CD4-positive, alpha-beta T cell (primary cell): ENCODE data around the gene EEFSEC. TPM values are rescaled to one million over a fixed set of nuclear protein-coding genes. Genes with fewer than 3 reads are reported as not detected.

Experiments
- ATAC-seq: fragments of 200-7000 bp; cut with Tn5 transposase; one replicate; pipeline ENCODE4 v1.10.0; 2022; ENCODE audit warnings: mild to moderate bottlenecking; ENCODE audit not compliant: poor library complexity
- CTCF ChIA-PET: fragments of 350-600 bp; sonication (Branson Sonifier 250); formaldehyde crosslinking; loops from one replicate; lab custom pipeline; 2021; ENCODE audit warnings: antibody characterized with exemption, inconsistent platforms; lab: Charles Lee
- POLR2A ChIA-PET: fragments of 350-600 bp; sonication (Branson Sonifier 250); formaldehyde crosslinking; loops from one replicate; lab custom pipeline; 2021; ENCODE audit warnings: antibody characterized with exemption, inconsistent platforms; lab: Charles Lee
- DNase-seq, 14 experiments: peaks; one replicate each; pipeline ENCODE4 v3.0.0-alpha.2; 2013 to 2020; ENCODE audit warnings: mixed read lengths in 2 of 14
- H3K27ac ChIP-seq, 2 donors: one replicate each; pipeline versions ENCODE4 v1.5.1 to v1.7.0; 2013; ENCODE audit warnings: low read length in 2 of 2, low read depth in 1 of 2, mild to moderate bottlenecking in 1 of 2
- H3K27me3 ChIP-seq, 2 experiments: 1 replicate in 1 of 2; 2 replicates in 1 of 2; pipeline versions ENCODE4 v1.6.1 to v1.7.0; 2013; ENCODE audit warnings: low read length in 2 of 2, control low read depth in 1 of 2, mild to moderate bottlenecking in 1 of 2, moderate library complexity in 1 of 2; ENCODE audit not compliant: insufficient read depth in 2 of 2, control insufficient read depth in 1 of 2
- H3K36me3 ChIP-seq: one replicate; pipeline ENCODE4 v1.6.1; 2013; ENCODE audit warnings: low read length, control low read depth; ENCODE audit not compliant: insufficient read depth
- H3K4me1 ChIP-seq: one replicate; pipeline ENCODE4 v1.6.1; 2013; ENCODE audit warnings: low read length, control low read depth; ENCODE audit not compliant: insufficient read depth
- H3K4me3 ChIP-seq: one replicate; pipeline ENCODE4 v1.5.1; 2013; ENCODE audit warnings: mild to moderate bottlenecking, low read length, moderate library complexity
- H3K9me3 ChIP-seq, 2 experiments: 1 replicate in 1 of 2; 2 replicates in 1 of 2; pipeline versions ENCODE4 v1.6.1 to v1.7.0; 2013; ENCODE audit warnings: low read length in 2 of 2, mild to moderate bottlenecking in 2 of 2, control low read depth in 1 of 2, moderate library complexity in 1 of 2; ENCODE audit not compliant: control insufficient read depth in 1 of 2, insufficient read depth in 1 of 2
- H3K27ac Mint-ChIP-seq: one replicate; pipeline ENCODE4 v1.8.0; 2020; ENCODE audit warnings: mixed read lengths
- H3K27me3 Mint-ChIP-seq: one replicate; pipeline ENCODE4 v1.8.0; 2021; ENCODE audit warnings: mixed read lengths
- H3K36me3 Mint-ChIP-seq: one replicate; pipeline ENCODE4 v1.8.0; 2021; ENCODE audit warnings: low read depth, mixed read lengths
- H3K4me1 Mint-ChIP-seq: one replicate; pipeline ENCODE4 v1.8.0; 2021; ENCODE audit warnings: low read depth, mixed read lengths
- H3K4me3 Mint-ChIP-seq: one replicate; pipeline ENCODE4 v1.8.0; 2020; ENCODE audit warnings: mild to moderate bottlenecking, mixed read lengths
- H3K9me3 Mint-ChIP-seq: one replicate; pipeline ENCODE4 v1.8.0; 2020; ENCODE audit warnings: mixed read lengths
- intact Hi-C, 2 experiments: fragments of 100-400 bp; cut with DNase I in 1 of 2; cut with micrococcal nuclease in 1 of 2; formaldehyde crosslinking; loops; one replicate each; pipeline versions ENCODE4 v1.15.1 to v1.9.0; 2023 to 2025; cut with DNase I, micrococcal nuclease
- total RNA-seq, 174 experiments: library from RNA in 2 of 174; stranded (reverse) in 2 of 174; gene quantifications; one replicate each; pipeline ENCODE4 v1.2.3 and lab custom pipeline; 2021 to 2026
- TF ChIP-seq, protein P1 (sequence below): fragments of 200-600 bp; IDR thresholded peaks from one replicate; pipeline ENCODE4 v1.8.0; 2022; ENCODE audit warnings: antibody characterized with exemption, mild to moderate bottlenecking

The EEFSEC gene
- total RNA-seq, 2 experiments from 2014 or later, result 13.1 to 13.9 TPM

DNA sequence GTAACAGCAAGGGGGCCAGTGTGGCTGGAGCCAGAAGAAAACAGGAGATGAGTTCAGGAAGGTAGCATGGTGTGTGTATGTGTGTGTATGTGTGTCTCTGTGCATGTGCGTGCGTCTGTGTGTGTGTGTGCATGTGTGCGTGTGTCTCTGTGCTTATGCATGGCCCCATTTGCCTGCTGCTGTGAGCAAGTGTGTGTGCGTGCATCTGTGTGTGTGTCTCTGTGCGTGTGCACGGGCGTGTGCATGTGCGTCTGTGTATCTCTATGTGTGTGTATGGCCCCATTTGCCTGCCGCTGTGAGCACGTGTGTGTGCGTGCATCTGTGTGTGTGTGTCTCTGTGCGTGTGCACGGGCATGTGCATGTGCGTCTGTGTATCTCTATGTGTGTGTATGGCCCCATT is 7.1 kb upstream of the EEFSEC start:
- Histone ChIP-seq H3K36me3 (no peaks in the 10 kb centered on the region), H3K27me3 (no peaks in the 10 kb centered on the region), H3K4me1 (no peaks in the 10 kb centered on the region), H3K27ac (no peak overlapping the region), H3K9me3 (no peaks in the 10 kb centered on the region), H3K4me3 (no peak overlapping the region)
- Mint-ChIP-seq H3K27me3 (no peaks in the 10 kb centered on the region), H3K4me1 (no peaks in the 10 kb centered on the region), H3K36me3 (no peaks in the 10 kb centered on the region), H3K4me3 (no peak overlapping the region), H3K27ac (no peak overlapping the region), H3K9me3 (no peaks in the 10 kb centered on the region)
- ChIA-PET POLR2A (no interaction called here), CTCF (no interaction called here)
- ATAC-seq (no peak), DNase-seq (no peak)
- TF ChIP-seq, protein P1, sequence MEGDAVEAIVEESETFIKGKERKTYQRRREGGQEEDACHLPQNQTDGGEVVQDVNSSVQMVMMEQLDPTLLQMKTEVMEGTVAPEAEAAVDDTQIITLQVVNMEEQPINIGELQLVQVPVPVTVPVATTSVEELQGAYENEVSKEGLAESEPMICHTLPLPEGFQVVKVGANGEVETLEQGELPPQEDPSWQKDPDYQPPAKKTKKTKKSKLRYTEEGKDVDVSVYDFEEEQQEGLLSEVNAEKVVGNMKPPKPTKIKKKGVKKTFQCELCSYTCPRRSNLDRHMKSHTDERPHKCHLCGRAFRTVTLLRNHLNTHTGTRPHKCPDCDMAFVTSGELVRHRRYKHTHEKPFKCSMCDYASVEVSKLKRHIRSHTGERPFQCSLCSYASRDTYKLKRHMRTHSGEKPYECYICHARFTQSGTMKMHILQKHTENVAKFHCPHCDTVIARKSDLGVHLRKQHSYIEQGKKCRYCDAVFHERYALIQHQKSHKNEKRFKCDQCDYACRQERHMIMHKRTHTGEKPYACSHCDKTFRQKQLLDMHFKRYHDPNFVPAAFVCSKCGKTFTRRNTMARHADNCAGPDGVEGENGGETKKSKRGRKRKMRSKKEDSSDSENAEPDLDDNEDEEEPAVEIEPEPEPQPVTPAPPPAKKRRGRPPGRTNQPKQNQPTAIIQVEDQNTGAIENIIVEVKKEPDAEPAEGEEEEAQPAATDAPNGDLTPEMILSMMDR, result no peak
- intact Hi-C loops, result no loop called here

DNA sequence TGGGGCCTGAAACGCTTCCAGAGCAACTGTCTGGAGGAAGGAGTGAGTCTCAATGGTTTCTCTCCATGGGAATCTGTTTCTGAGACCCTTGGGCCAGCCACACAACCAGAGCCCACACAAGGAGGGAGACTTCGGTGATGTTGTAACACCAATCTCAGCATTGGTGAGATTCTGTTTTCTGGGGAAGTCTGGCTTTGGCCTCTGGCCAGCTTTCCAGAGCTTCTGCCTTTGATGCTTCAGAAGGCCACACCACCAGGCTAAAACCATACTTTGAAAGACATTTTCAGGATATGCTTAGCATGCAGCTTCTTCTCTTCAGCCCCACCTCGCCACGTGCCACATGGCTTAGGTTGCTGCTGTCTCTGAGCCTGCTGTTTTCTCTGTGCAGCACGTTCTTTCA is 3.6 kb upstream of the EEFSEC start:
- peaks cover 16% of the 10 kb centered on the region for H3K4me1 ChIP-seq
- H3K36me3 Mint-ChIP-seq, result peaks cover 11% of the 10 kb centered on the region
- ChIA-PET CTCF (no interaction called here), POLR2A (no interaction called here)
- TF ChIP-seq, protein P1, result no peak
- H3K27ac Mint-ChIP-seq, result no peak overlapping the region
- no peaks in the 10 kb centered on the region for H3K9me3 Mint-ChIP-seq
- intact Hi-C loops, result loop anchor here in 1 of 2 experiments (1.0 to 10.0 kb wide), 4 partner anchors 23 to 1675 kb away; partner anchors contain the start of genes ABTB1, SEC61A1 and ZXDC
- H3K27me3 Mint-ChIP-seq, result no peaks in the 10 kb centered on the region
- H3K27ac ChIP-seq, result no peak overlapping the region
- ATAC-seq (no peak), DNase-seq (no peak)
- H3K4me3 Mint-ChIP-seq, result no peak overlapping the region
- no peaks in the 10 kb centered on the region for H3K9me3 ChIP-seq
- no peak overlapping the region for H3K4me3 ChIP-seq
- peaks cover 21% of the 10 kb centered on the region for H3K4me1 Mint-ChIP-seq
- H3K27me3 ChIP-seq, result no peaks in the 10 kb centered on the region
- no peaks in the 10 kb centered on the region for H3K36me3 ChIP-seq

DNA sequence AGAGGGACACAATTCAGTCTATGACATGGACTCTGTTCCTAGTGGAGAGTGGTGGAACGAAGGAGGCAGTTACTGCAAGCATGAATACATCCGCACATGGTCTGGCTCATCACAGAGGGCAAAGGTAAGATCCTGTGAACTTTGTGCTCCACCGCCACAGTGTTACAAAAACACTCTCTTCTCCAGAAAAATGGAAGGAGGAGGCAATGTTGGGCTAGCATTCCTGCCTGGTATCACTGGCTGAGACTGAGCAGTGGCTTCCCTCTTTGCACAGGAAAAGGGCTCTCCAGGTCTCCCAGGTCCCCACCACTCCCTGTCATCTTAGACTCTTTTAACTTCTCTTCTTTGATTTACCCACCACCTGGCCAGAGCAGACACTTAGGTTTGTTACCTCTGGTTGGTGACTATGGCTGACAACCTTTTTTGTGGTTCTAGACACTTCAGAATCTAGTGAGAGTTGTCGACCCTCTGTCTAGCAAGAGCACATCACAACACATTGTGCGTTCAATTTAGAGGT is 1.5 kb upstream of the EEFSEC start:
- H3K4me3 Mint-ChIP-seq, result peak overlapping the region; percentile 50
- CTCF ChIA-PET, result interaction anchor here (1.6 kb wide), 1 partner anchor 28 kb away, joined by 8 read pairs; the partner anchor contains the start of gene RUVBL1
- no peaks in the 10 kb centered on the region for H3K36me3 ChIP-seq
- ATAC-seq, result no peak
- TF ChIP-seq, protein P1, result no peak
- POLR2A ChIA-PET, result interaction anchor here (2.9 kb wide), 1 partner anchor 29 kb away, joined by 77 read pairs; the partner anchor contains the start of gene RUVBL1
- no peaks in the 10 kb centered on the region for H3K9me3 ChIP-seq
- H3K4me1 ChIP-seq, result peaks cover 22% of the 10 kb centered on the region
- no peaks in the 10 kb centered on the region for H3K27me3 ChIP-seq
- intact Hi-C loops, result loop anchor here in 1 of 2 experiments (5.0 to 10.0 kb wide), 3 partner anchors 100 to 1677 kb away; partner anchors contain the start of genes ABTB1, SEC61A1 and ZXDC
- H3K27ac Mint-ChIP-seq, result peak overlapping the region; percentile 84
- DNase-seq, result no peak
- no peaks in the 10 kb centered on the region for H3K9me3 Mint-ChIP-seq
- H3K27me3 Mint-ChIP-seq, result no peaks in the 10 kb centered on the region
- no peak overlapping the region for H3K27ac ChIP-seq
- H3K4me1 Mint-ChIP-seq, result peaks cover 38% of the 10 kb centered on the region
- H3K36me3 Mint-ChIP-seq, result peaks cover 23% of the 10 kb centered on the region
- H3K4me3 ChIP-seq, result no peak overlapping the region
